ENCODE results near the gene KRT81. TPM values are rescaled to one million over a fixed set of nuclear protein-coding genes. Genes with fewer than 3 reads are reported as not detected.

Gene KRT81
- total and polyA plus RNA-seq, 2 of the 4 experiments (the other 2 are of a cell fraction) = under 0.01 to 0.05 TPM

DNA sequence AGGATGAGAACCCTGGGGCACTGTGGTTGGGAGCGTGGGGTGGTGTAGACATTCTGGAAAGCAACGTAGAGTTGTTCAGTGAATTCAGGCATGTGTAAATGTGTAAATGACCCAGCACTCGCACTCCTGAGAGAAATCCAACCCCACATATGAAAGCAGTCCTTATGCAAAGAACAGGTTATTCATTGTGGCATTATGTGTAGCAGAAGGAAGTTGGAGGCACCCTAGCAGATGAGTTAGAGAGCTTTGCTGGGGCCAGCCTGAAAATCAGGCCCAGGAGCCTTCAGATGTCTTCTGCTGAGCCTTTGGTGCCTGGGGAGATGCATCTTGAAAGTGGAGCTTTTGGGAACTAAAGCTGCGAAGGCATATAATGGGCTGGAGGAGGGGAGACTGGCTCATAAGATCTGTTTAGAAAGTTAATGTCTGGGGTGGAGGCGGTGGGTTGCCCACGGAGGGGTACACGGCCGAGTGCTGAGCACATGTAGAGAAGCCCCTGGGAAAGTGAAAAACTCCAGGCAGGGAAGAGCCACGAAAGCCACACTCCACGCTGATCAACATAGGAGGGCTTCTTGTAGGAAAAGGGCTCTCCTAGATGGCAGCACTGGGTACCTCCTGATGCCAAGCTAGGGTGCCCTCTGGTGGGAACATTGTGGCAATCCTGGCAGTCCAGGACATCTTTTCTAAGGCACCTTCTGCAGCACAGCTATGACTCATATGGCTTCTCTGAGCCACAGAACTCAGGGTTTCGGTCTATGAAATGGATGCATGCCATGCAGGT lies 35.9 kb upstream of the KRT81 start (continued):
- TF ChIP-seq, protein P1, sequence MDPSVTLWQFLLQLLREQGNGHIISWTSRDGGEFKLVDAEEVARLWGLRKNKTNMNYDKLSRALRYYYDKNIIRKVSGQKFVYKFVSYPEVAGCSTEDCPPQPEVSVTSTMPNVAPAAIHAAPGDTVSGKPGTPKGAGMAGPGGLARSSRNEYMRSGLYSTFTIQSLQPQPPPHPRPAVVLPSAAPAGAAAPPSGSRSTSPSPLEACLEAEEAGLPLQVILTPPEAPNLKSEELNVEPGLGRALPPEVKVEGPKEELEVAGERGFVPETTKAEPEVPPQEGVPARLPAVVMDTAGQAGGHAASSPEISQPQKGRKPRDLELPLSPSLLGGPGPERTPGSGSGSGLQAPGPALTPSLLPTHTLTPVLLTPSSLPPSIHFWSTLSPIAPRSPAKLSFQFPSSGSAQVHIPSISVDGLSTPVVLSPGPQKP (IDR thresholded peaks at IDR 0.05; ENCODE audit: borderline replicate concordance, low read depth, low read length) = no peak
- TF ChIP-seq CEBPB (IDR thresholded peaks at IDR 0.05; ENCODE audit: low read depth, low read length) = no peak
- no peak for TF ChIP-seq MXI1 (IDR thresholded peaks at IDR 0.05; ENCODE audit: borderline replicate concordance, low read depth, low read length)
- peak; percentile 30 for TF ChIP-seq BHLHE40 (IDR thresholded peaks at IDR 0.05; ENCODE audit: low read depth, low read length)
- TF ChIP-seq MAFK (IDR thresholded peaks at IDR 0.05; ENCODE audit: low read depth, low read length) = no peak

Data from IMR-90 (cell line).